ENCODE data around the gene CD37. TPM values are rescaled to one million over a fixed set of nuclear protein-coding genes. Genes with fewer than 3 reads are reported as not detected.

CD37 gene
- total RNA-seq, 1 experiment from 2014 or later = not detected

DNA sequence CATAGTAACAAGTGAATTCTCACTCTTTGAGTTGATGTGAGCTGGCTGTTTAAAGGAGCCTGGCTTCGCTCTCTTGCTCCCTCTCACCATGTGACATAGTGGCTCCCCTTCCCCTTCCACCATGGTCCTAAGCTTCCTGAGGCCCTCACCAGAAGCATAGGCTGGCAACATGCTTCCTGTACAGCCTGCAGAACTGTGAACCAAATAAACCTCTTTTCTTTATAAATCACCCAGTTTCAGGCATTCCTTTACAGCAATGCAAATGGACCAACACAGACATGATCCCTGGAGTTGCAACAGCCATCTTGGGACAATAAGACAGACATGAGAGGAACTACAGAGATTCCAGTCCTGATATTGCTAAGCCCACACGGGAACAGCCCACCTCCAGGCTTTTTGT lies 14.4 kb downstream of the CD37 start:
- Histone ChIP-seq H3K4me2 (ENCODE audit: low read length) (no peak overlapping the region), H3K4me3 (ENCODE audit: low read length) (no peak overlapping the region), H3K9ac (ENCODE audit: low read length) (no peak overlapping the region), H4K20me1 (ENCODE audit: low read length) (no peaks in the 10 kb centered on the region), H2AFZ (ENCODE audit: low read length) (no peak overlapping the region), H3F3A (ENCODE audit: low read length, unreplicated experiment) (no peaks in the 10 kb centered on the region), H3K9me3 (ENCODE audit: low read length) (no peaks in the 10 kb centered on the region), H3K4me1 (ENCODE audit: insufficient read depth, low read length) (no peaks in the 10 kb centered on the region), H3K79me2 (ENCODE audit: low read length) (no peaks in the 10 kb centered on the region), H3K9me2 (replicated peaks; ENCODE audit: low read length) (no peaks in the 10 kb centered on the region), H3K36me3 (ENCODE audit: low read depth, low read length) (peaks cover 48% of the 10 kb centered on the region), H3K27me3 (ENCODE audit: low read length) (no peaks in the 10 kb centered on the region), H3K27ac (ENCODE audit: low read length) (no peak overlapping the region)
- no peak for DNase-seq
- ATAC-seq = no peak
- POLR2A ChIA-PET (ENCODE audit: unreplicated experiment) = no interaction called here
- TF ChIP-seq EZH2phosphoT487 (IDR thresholded peaks at IDR 0.05; ENCODE audit: borderline replicate concordance, low read length) = no peak
- CTCF ChIA-PET = no interaction called here
- intact Hi-C loops (cut with micrococcal nuclease) = no loop called here
- BruUV-seq (replicated peaks) = no TSS peak

GRCh38 chr19:49355909-49356353 lies 20.7 kb downstream of the CD37 start:
- ChIA-PET POLR2A (ENCODE audit: unreplicated experiment) (no interaction called here), CTCF (no interaction called here)
- Histone ChIP-seq H3K79me2 (ENCODE audit: low read length) (no peaks in the 10 kb centered on the region; the same call in 1 of the 2 replicates), H3K36me3 (ENCODE audit: low read depth, low read length) (peaks cover 18% of the 10 kb centered on the region), H3K4me1 (ENCODE audit: insufficient read depth, low read length) (no peaks in the 10 kb centered on the region), H3K9me3 (ENCODE audit: low read length) (no peaks in the 10 kb centered on the region), H3K4me3 (ENCODE audit: low read length) (no peak overlapping the region), H3K27ac (ENCODE audit: low read length) (no peak overlapping the region), H2AFZ (ENCODE audit: low read length) (no peak overlapping the region), H3K9ac (ENCODE audit: low read length) (no peak overlapping the region), H3K27me3 (ENCODE audit: low read length) (no peaks in the 10 kb centered on the region), H4K20me1 (ENCODE audit: low read length) (no peaks in the 10 kb centered on the region), H3K4me2 (ENCODE audit: low read length) (no peak overlapping the region), H3F3A (ENCODE audit: low read length, unreplicated experiment) (no peaks in the 10 kb centered on the region), H3K9me2 (replicated peaks; ENCODE audit: low read length) (no peaks in the 10 kb centered on the region)
- BruUV-seq (replicated peaks) = no TSS peak
- intact Hi-C loops (cut with micrococcal nuclease) = no loop called here
- ATAC-seq = no peak
- TF ChIP-seq EZH2phosphoT487 (IDR thresholded peaks at IDR 0.05; ENCODE audit: borderline replicate concordance, low read length) = no peak
- TF ChIP-seq, protein P1, sequence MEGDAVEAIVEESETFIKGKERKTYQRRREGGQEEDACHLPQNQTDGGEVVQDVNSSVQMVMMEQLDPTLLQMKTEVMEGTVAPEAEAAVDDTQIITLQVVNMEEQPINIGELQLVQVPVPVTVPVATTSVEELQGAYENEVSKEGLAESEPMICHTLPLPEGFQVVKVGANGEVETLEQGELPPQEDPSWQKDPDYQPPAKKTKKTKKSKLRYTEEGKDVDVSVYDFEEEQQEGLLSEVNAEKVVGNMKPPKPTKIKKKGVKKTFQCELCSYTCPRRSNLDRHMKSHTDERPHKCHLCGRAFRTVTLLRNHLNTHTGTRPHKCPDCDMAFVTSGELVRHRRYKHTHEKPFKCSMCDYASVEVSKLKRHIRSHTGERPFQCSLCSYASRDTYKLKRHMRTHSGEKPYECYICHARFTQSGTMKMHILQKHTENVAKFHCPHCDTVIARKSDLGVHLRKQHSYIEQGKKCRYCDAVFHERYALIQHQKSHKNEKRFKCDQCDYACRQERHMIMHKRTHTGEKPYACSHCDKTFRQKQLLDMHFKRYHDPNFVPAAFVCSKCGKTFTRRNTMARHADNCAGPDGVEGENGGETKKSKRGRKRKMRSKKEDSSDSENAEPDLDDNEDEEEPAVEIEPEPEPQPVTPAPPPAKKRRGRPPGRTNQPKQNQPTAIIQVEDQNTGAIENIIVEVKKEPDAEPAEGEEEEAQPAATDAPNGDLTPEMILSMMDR (conservative IDR thresholded peaks at IDR 0.05; ENCODE audit: low read depth, low read length) = no peak
- TF ChIP-seq EZH2 (IDR thresholded peaks at IDR 0.05; ENCODE audit: low read length, unreplicated experiment) = no peak
- DNase-seq = no peak

- H3F3A ChIP-seq (ENCODE audit: low read length, unreplicated experiment) = no peaks in the 10 kb centered on the region
- H3K4me3 ChIP-seq (ENCODE audit: low read length) = no peak overlapping the region
- no peak overlapping the region for H2AFZ ChIP-seq (ENCODE audit: low read length)
- peaks cover 14% of the 10 kb centered on the region for H3K36me3 ChIP-seq (ENCODE audit: low read depth, low read length)
- TF ChIP-seq, protein P1 (conservative IDR thresholded peaks at IDR 0.05; ENCODE audit: low read depth, low read length) = no peak
- CTCF ChIA-PET = no interaction called here
- no peaks in the 10 kb centered on the region for H3K4me1 ChIP-seq (ENCODE audit: insufficient read depth, low read length)
- DNase-seq (no peak), ATAC-seq (no peak)
- no peak overlapping the region for H3K27ac ChIP-seq (ENCODE audit: low read length)
- no peaks in the 10 kb centered on the region for H3K27me3 ChIP-seq (ENCODE audit: low read length)
- BruUV-seq (replicated peaks) = no TSS peak
- no peak overlapping the region for H3K9ac ChIP-seq (ENCODE audit: low read length)
- no peaks in the 10 kb centered on the region; the same call in 1 of the 2 replicates for H3K79me2 ChIP-seq (ENCODE audit: low read length)
- H4K20me1 ChIP-seq (ENCODE audit: low read length) = no peaks in the 10 kb centered on the region
- intact Hi-C loops (cut with micrococcal nuclease) = no loop called here
- H3K9me2 ChIP-seq (replicated peaks; ENCODE audit: low read length) = no peaks in the 10 kb centered on the region
- POLR2A ChIA-PET (ENCODE audit: unreplicated experiment) = no interaction called here
- H3K9me3 ChIP-seq (ENCODE audit: low read length) = no peaks in the 10 kb centered on the region
- H3K4me2 ChIP-seq (ENCODE audit: low read length) = no peak overlapping the region
These were observed 21.2 kb downstream of the CD37 start for GRCh38 chr19:49356382-49356781.

All from PC-3 (cell line).